Uterine smooth muscle cell (primary cell): Measurements from ENCODE around the gene NR0B2. TPM values are rescaled to one million over a fixed set of nuclear protein-coding genes. Genes with fewer than 3 reads are reported as not detected.

ENCODE experiments used
- total RNA-seq: library from RNA; depleted of rRNA; stranded (reverse); fragments of >200 nt; gene quantifications from 2 replicates; pipeline ENCODE4 v1.2.3, GENCODE V29; 2014

Gene NR0B2
- total RNA-seq = not detected in 2 replicates

GRCh38 chr1:26913754-26914619 is at the start of gene NR0B2:
TSS of gene NR0B2 (minus strand) at chr1:26913975. CDS start at chr1:26913940, 35 bp downstream.

DNA sequence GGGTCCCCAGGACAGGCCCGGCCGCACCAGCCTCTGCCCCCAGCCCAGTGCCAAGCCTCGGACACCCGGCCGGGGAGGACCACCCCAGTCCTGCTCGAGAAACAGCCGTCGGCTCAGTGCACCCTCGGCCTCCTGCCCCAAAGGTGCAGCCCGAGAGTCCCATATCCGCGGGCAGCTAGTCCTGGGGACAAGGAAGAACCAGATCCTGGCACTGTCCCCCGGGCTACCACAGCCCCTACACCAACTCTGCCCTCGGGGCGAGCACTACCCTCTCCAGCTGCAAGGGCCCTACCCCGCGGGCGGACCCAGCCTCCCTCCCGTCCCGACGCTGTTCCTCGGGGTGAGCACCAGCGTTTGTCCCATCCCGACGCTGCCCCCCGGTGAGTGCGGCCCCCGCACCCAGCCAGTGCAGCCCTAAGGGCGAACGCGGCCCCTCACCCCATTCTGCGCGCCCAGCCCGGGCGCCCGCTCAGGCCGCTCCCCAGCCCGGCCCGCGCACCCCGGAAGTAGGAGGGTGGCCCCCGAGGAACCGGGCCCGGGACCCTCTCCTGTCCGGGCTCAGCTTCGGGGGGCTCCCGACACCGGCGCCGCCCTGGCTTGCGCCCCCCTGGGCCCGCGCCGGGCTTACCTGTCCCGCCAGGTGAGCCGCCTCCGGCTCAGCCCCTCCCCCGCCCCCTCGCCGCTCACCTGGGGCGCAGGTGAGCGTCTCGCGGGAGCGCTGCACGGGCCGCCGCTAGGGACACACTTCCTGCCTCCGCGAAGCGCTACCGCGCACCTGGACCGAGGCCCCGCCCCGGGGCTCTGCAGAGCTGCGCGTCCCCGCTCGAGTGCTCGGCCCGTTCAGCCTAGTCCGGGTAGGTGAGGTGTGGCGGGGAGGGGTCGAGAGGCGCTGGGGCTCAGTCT is 46.2 kb upstream of the NR0B2 start, which contains the start of gene KDF1:
Gene KDF1, minus strand, starts transcription at position 747 of the 903 bp plus-strand sequence. CDS start 8,088 bp downstream, outside the sequence.

GRCh38 chr1:26921540-26922430 is 8.0 kb upstream of the NR0B2 start, which contains the start of gene NUDC:
TSS of gene NUDC (plus strand) at chr1:26921743. CDS start at chr1:26921849, 106 bp downstream.

DNA sequence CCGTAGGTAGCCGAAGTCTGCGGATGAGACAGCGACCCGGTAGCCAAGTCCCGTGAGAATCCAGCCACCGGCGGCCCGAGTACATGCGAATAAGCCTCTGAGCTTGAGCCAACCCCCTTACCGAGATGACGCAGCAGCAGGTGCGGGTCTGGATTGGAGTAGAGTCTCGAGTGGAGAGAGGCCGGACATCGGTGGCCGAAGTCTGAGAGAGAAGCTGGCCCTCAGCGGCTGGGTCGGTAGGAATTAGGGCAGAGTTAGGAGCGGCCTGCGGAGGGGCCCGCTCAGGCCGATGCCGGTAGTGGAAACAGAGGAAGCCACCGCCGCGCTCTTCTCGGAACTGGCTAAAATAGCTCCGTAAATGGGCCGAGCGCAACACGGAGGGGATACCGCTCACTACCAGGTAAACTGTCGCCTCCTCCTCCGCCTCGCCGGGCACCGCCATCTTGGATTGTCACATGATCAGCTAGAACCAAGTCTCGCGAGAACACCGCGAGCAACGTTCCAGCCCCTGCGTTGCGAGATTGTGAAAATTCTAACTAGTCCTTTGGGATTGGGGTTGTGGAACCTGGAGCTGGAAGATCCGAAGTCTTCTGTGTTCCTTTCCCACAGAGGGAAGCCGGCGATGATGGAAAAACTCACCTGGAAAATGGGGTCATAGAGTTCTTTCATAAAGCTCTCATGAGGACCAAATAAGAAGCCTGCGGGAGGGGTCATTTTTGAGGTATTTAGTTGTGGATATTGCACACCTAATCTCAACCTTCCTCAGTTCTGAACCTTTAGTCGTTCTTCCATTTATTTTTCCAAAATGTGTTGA is 13.6 kb downstream of the NR0B2 start, which contains the start of gene GPATCH3:
Gene GPATCH3, minus strand, starts transcription at position 467 of the 814 bp plus-strand sequence. Its CDS starts 25 bp downstream, at position 442.

DNA sequence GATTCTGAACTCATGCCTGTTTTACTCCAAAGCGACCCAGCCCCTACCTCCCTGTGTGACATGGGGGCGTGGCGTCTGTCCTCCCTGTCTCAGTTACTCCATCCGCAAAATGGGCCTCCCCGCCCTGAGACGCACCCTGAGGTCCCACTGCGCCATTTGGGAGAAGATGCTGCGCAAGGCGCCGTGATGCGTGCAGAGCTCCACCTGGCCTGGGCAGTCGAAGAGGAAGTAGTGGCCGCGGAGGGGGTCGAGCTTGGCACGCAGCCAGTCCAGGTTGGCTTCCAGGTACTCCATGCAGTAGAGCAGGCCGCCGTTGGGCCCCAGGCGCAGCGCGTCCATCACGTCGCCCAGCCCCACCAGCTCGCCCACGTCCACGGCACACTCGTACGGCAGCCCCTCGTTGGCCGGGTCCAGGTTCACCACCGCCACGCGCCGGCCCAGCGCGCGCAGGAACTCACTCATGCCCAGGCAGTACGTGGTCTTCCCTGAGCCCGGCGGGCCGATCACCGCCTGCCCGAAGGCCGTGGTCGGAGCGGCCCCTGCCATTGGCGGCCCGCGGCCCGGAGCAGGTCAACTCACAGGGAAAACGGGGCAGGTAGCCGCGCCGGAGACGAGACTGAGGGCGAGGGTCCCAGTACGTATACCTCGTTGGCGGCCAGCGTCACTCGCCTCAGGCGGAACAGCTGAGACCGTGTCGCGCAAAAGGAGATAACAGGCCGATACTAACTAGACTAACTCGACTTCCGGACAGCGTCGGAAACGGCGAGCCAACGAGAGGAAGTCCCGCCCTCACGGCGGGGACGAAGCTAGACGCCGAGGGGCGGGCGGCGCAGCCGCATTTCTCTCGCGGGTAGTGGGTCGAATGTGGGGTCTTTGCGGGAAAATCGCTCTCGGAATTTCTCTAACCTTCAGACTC is 24.0 kb downstream of the NR0B2 start, which contains the start of gene GPN2:
Gene GPN2, minus strand, starts transcription at position 733 of the 916 bp plus-strand sequence. Its CDS starts 187 bp downstream, at position 546.

GRCh38 chr1:26862781-26863684 is 50.7 kb downstream of the NR0B2 start, which contains the start of gene SFN:
TSS of gene SFN (plus strand) at chr1:26863149. CDS start at chr1:26863213, 64 bp downstream.

Other genes starting within 250 kb of the NR0B2 start
- gene ARID1A, start 218.0 kb downstream of the NR0B2 start, total RNA-seq = 15.9 and 20.3 TPM in 2 replicates
- 13.8 and 22.6 TPM in 2 replicates for gene PIGV, start 126.0 kb downstream of the NR0B2 start, total RNA-seq
- gene ZDHHC18, start 87.3 kb downstream of the NR0B2 start, total RNA-seq = 7.6 and 10.0 TPM in 2 replicates
- 0.12 and 0.33 TPM in 2 replicates for gene SFN, start 50.8 kb downstream of the NR0B2 start, total RNA-seq
- gene GPN2, start 23.7 kb downstream of the NR0B2 start, total RNA-seq = 9.8 and 11.1 TPM in 2 replicates
- 8.4 and 8.7 TPM in 2 replicates for gene GPATCH3, start 13.5 kb downstream of the NR0B2 start, total RNA-seq
- 27.2 and 44.3 TPM in 2 replicates for gene NUDC, start 7.8 kb upstream of the NR0B2 start, total RNA-seq
- gene KDF1, start 46.5 kb upstream of the NR0B2 start, total RNA-seq = not detected in 2 replicates
- 28.4 and 62.3 TPM in 2 replicates for gene TRNP1, start 79.7 kb upstream of the NR0B2 start, total RNA-seq
- 1.4 and 5.4 TPM in 2 replicates for gene TENT5B, start 98.9 kb upstream of the NR0B2 start, total RNA-seq
- gene SLC9A1, start 241.2 kb upstream of the NR0B2 start, total RNA-seq = 8.4 and 14.5 TPM in 2 replicates